Stimulated activated CD4-positive, alpha-beta T cell treated with anti-CD3 and anti-CD28 coated beads, TNF-alpha, amount 100 ng/mL, for 1 hour (primary cell): Measurements from ENCODE around the gene SHC1.

Source experiments
- DNase-seq, 3 donors: peaks; one replicate each; pipeline ENCODE4 v3.0.0-alpha.2; 2020; ENCODE audit warnings: low read depth in 3 of 3, low spot score in 1 of 3

SHC1 gene

DNA sequence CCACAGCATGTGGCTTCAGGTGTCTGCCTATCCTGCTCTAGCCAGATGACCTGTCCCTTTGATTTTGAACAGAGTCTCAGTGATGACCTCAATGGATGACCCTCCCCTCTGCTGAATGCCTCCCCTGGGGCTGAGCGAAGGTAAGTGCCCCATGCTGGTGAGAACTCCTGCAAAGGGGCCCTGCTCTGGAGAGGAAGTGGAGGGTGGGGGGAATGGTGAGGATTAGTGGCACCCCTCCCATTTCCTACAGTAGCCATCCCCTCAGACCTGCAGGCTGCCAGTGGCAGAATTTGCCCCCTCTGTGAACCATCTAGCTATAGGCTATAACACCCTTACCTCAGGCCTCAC lies 30.4 kb downstream of the SHC1 start:
- no peak for DNase-seq

DNA sequence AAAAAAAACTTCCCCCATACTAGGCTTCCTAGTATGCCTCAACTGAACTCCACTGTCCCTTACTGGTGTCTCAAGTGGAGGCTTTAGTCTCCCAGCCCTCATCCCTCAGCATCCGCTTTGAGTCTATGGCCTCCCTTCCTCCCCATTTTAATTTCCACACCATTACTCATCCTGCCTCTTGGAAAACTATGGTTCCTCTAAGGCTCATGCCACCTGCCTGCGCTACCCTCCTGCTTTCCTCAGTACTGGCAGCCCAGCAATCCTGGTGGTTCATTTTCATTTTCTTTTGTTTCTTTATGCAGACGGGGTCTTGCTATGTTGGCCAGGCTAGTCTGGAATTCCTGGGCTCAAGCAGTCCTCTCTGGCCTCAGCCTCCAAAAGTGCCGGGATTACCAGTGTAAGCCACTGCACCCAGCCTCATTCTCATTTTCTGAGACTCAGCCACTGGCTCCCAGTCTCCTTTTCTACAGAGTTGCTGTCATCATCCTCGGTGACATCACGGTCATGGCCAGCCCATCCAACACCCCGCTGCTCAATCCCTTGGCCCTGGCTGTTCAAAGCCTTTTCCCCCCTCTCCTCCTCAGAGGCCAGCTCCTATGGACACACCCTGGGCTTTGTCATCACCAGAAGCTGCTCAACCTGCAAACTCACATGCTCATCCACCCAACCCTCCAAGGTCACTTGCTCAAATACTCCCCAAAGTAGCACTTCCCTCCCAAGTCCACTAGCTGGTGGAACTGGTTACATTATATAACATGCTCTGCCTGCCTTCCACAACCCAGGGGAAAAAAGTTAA lies 31.7 kb downstream of the SHC1 start:
- DNase-seq, result no peak

DNA sequence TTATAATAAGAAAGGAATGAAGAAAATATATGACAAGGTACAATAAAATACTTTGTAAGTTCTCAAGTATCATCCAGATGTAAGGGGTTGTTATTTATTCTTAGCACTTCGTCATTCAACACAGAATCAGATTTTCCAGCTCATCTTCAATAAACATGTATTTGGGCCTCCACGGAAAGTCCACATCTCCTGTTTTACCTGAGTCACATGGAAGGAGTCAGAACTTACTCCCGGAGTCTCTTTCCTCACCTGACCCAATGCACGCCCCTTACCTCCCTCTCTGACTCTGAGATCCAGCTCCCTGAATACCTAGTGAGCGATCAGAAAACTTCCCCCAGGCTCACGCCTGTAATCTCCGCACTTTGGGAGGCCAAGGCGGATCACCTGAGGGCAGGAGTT lies 32.6 kb downstream of the SHC1 start:
- DNase-seq, result no peak

DNA sequence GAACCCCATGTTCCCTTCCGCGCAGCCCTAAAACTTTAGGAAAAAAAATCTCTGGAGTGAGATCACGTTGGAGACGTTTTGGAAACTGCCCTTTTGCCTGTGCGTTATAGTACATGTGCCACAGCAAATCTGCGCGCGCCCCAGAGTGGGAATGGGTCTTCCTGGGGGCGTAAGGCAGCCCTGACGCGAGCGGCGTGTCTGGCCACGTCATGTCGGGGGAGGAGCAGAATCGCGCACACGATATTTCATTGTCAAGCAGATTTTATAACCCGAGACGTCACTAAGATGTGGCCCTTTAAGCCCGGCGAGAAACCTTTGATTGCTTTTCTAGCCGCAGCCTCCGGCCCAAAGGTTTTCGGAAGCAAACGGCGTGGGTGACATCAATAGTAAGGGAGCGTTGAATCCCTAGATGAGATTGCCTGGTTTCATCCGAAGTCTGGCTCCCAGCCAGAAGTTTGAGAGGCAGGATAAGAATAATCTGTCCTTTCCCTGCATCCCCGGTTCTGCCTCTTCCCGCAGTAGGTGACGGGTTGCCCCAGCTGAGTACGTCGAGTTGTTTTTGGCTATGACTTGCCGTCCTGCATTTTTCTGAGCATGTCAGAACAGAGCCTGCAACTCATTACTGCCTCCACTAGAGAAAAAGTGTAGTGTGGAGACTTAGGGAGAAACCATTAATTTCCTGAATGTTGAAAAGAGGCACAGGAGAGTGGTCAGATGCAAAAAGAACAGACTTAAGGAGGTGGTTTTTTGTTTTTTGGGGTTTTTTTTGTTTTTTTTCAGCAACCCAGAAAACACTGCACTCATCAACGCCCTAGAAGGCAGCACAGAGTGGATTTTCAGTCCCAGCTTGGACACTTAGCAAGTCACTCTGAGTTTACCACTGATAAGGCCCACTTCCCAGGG lies 33.2 kb downstream of the SHC1 start:
- DNase-seq, result peak; percentile 64 to 73 (median 69)

DNA sequence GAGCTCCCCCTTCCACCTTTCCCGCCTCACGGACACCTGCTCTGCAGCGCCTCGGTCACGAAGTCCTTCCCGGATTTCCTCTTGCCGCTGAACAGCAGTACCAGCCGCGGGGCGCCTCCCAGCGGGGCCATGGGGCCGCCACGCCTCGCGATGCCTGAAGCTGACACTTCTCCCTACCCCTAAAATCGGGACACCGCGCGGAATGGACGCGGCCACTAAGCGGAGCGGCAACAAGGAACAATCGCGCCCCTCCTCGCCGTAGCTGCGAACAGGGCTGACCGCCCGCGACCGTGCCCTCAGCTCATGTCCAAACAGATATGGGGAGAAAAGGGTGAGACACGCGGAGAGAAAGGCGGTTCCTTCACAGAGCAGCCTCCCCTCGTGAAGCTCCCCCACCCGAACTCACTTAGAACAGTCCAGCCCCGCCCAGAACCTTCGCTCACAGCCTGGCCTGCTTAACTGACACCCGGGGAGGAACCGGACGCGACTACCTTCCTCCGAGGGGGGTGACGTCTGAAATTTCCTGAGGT lies 33.9 kb downstream of the SHC1 start, which contains the start of gene PMVK:
Gene PMVK, minus strand, starts transcription at position 165 of the 530 bp plus-strand sequence. Its CDS starts 34 bp downstream, at position 131.
- DNase-seq, result peak; percentile 83 to 89 (median 85)

DNA sequence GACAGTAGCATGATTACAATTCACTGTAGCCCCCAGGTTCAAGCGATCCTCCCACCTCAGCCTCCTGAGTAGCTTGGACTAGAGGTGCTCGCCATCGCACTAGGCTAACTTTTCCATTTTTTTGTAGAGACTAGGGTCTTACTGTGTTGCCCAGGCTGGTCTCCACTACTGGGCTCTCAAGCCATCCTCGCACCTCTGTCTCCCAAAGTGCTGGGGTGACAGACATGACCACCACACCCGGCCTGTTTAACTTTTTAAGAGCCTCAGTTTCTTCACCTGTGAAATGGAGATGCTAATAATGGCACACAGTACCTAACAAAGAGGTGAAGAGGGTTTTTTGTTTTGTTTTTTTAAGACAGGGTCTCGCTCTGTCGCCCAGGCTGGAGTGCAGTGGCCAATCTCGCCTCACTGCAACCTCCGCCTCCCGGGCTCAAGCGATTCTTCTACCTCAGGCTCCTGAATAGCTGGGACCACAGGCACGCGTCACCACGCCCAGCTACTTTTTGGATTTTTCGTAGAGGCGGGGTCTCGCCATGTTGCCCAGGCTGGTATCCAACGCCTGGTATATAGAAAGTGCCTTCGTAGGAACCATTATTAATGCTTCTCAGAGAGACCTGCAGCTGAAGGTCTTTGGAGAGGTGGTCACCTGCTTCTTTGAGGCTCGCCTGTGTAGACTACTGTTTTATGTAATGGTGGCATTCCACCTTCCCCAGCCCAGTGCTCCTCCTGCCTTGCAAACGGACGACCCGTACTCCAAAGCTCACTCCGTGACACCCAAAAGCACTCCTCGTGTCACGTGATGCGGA lies 34.6 kb downstream of the SHC1 start:
- DNase-seq, result no peak

DNA sequence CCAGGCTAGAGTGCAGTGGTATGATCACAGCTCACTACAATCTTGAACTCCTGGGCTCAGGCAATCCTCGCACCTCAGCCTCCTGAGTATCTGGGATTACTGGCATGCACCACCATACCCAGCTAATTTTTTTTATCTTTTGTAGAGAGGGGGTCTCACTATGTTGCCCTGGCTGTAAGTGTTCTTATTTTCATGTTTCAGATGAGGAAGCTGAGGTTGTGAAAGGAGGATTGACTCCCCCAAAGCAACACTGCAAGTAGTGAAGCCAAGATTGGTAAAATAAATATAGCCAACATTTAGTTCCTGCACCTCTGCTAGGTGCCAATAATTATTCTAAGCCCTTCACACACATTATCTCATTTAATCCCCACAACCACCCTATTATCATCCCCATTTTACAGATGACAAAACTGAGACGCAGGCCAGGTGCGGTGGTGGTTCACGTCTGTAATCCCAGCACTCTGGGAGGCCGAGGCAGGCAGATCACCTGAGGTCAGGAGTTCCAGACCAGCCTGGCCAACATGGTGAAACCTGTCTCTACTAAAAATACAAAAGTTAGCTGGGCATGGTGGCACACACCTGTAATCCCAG lies 36.1 kb downstream of the SHC1 start:
- DNase-seq, result no peak

DNA sequence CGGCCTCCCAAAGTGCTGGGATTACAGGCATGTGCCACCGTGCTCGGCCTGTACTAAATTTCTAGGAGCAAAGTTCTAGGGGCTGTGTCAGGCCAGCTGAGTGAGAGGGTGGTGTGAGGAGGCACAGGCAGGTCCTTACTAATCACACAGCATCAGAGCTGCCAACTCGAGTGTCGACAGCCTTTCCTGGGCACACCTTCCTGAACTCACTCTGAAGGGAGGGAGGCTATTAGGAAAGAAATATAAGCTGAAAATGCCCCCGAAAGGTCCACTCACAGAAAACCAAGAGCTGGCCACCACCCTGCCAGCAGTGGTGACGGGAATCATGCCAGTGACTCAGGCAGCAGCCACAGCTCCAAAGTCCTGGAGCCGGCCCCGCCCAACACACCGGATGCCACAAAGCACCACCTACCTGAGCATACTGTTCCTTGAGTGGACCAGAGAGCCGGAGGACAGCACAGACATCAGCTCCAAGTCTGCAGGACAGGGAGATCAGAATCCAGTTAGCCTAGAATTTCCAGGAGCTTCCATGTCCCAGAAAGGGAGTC lies 38.5 kb downstream of the SHC1 start:
- DNase-seq, result no peak

DNA sequence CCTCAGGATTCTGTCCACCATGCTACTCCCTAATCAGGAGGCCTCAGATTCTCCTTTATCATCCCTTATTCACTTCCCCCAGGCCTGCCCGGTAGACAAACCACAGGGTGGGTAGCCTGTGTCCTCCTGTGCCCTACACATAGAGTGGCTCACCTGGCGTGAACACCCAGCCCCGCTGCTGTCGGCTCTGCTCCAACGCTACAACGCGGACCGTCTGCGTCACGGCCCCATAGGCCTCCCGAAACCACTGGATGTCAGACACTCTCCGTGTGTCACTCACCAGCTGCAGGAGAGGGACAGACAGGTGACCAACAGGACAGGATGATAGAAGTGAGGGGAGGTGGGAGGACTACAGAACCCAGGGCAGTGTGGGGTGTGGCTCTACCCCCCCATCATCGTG lies 44.3 kb downstream of the SHC1 start:
- no peak for DNase-seq

DNA sequence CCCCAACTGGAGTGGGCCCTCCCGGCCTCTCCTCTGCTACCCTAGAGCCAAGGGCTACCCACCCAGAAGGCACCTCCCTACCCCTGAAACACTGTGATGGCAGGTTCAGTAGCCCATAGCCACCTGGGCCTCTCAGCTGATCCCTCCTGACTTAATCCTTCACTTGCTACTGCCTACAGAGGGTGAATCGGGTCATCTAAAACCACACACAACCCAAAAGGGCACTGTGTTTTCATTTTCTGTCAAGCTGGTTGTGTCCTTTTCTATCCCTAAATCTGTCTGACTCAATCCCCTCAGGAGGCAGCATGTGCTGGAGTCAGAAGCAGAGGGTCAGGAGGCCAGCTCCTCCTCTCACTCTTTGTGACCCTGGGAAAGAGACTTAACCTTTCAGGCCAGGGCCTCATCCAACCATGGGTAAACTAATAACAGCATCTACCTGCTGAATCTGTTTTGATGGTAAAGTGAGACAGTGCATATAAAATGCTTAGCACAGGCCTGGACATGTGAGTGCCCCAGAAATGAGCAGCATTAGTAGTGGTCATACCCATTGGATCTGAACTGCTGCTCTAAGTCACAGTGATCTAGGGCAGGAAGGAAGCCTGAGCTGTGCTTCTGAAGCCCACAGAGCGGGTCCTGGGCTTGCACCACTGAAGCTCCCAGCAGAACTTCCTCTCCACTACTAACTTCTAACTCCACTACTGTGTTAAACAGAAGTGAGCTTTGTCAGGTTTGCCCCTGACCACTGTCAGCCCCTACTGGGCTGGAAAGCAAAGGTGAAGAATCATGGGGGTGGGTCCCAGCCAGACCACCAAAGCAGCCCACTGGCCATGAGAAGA lies 45.0 kb downstream of the SHC1 start:
- DNase-seq, result no peak

DNA sequence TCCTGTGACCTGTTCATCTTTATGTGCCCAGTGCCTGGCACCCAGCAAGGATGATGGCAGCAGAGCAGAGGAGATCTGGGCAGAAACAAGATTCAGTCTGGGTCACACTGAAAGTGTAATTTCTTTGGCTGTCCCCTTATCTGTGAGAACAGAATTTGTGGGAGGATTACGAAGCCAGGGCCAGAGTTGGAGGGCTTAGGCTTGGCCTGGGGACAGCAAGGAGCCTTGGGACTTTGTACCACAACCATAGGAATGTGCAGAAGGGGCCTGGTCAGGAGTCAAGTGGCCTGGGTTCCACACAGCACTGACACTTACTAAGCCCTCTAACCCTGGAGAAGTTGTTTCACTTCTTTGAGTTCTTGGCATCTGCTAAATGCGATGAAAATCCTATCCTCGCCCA lies 46.9 kb downstream of the SHC1 start:
- DNase-seq, result no peak

DNA sequence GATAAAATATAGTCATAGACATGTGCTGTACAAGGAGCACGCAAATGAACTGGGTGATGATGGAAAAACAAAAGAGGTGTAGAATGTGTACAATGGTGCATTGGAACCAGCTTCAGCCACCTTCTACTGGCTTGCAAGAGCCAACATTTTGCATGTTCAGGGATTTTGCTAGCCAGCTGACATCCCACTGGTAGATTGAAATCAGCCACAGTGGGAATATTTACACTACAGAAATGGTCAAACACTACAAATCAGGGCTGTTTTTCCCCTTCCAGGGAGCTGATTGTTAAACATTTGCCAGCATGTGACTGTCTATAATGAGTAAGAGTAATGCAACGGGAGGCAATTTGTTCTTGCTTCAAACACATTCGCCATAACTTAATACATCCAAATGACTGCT lies 57.3 kb downstream of the SHC1 start:
- no peak for DNase-seq

DNA sequence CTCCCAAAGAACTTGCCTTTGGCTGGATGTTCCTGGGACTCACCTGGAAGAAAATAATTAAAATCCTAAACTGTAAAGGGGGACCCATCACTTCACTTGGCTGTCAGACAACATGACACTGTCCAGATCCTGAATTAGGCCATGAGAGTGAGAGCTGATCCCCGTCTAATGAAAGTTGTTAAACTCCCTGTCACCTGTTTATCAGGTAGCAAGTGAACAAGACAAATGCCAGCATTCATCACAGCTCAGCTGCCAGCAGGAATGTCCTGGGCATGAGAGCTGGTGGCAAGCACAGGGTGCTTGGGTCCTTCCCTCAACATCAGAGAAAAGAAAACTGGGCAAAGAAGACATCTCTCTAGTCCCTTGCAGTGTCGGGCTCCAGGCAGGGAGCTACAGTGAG lies 57.8 kb downstream of the SHC1 start:
- DNase-seq, result no peak
